K562 (cell line): ENCODE results near the gene AP1M2. TPM values are rescaled to one million over a fixed set of nuclear protein-coding genes. Genes with fewer than 3 reads are reported as not detected.

Source experiments
- ATAC-seq: fragments of 200-7000 bp; cut with Tn5 transposase; 3 replicates; pipeline ENCODE4 v1.9.1; 2020; ENCODE audit warnings: moderate library complexity
- BruUV-seq: library from RNA; stranded (reverse); fragments of 400-500 nt; replicated peaks from 2 replicates; lab custom pipeline; 2021; lab: Mats Ljungman, UMichigan
- CTCF ChIA-PET: fragments of 300-600 bp; formaldehyde crosslinking; extraction: SDS; loops from one replicate; lab custom pipeline; 2021; ENCODE audit warnings: low intra/inter-chr PET ratio; lab: Yijun Ruan, JAX
- POLR2A ChIA-PET: fragments of 300-600, 350-650 bp; sonication (Branson Sonifier 250); formaldehyde crosslinking; extraction: SDS; loops from one replicate; lab custom pipeline; 2021; ENCODE audit warnings: antibody characterized with exemption, inconsistent platforms; lab: Yijun Ruan, JAX
- DNase-seq, 4 experiments: peaks; one replicate each; pipeline versions ENCODE4 v3.0.0 to v3.0.0-alpha.2; 2011 to 2018; ENCODE audit warnings: low spot score in 3 of 4, mixed read lengths in 3 of 4; ENCODE audit errors: extremely low read depth in 1 of 4
- FAIRE-seq: peaks from 2 replicates; lab custom pipeline; 2011; peaks lifted over from hg19 to GRCh38; lab: Jason Lieb, UNC
- H2AFZ ChIP-seq: 2 replicates; pipeline ENCODE4 v1.6.0; 2011; ENCODE audit warnings: low read depth, low read length, control low read depth, inconsistent platforms
- H3K27ac ChIP-seq: fragments of 200-600 bp; 3 replicates; pipeline ENCODE4 v1.8.0; 2011; ENCODE audit warnings: low read depth, mild to moderate bottlenecking, control low read depth, inconsistent platforms, low read length, moderate library complexity, mixed read lengths; ENCODE audit errors: extremely low read depth
- H3K27me3 ChIP-seq, 2 experiments: fragments of 300-600 bp in 1 of 2; 2 replicates in 1 of 2; 3 replicates in 1 of 2; pipeline versions ENCODE4 v1.6.0 to v1.8.0; 2011; ENCODE audit warnings: inconsistent platforms in 2 of 2, low read length in 2 of 2, mild to moderate bottlenecking in 1 of 2, mixed read lengths in 1 of 2, moderate library complexity in 1 of 2; ENCODE audit not compliant: control insufficient read depth in 2 of 2, insufficient read depth in 2 of 2
- H3K36me3 ChIP-seq: fragments of 300-600 bp; 3 replicates; pipeline ENCODE4 v1.8.0; 2011; ENCODE audit warnings: mild to moderate bottlenecking, low read length, inconsistent platforms; ENCODE audit not compliant: control insufficient read depth, insufficient read depth
- H3K4me1 ChIP-seq, 2 experiments: fragments of 200-600 bp in 1 of 2; replicated peaks in 1 of 2; 2 replicates in 1 of 2; 3 replicates in 1 of 2; pipeline versions ENCODE4 v1.5.1 to v1.8.0; 2011; ENCODE audit warnings: inconsistent platforms in 2 of 2, low read length in 2 of 2, mild to moderate bottlenecking in 1 of 2, mixed read lengths in 1 of 2, moderate library complexity in 1 of 2; ENCODE audit not compliant: control insufficient read depth in 2 of 2, insufficient read depth in 2 of 2
- H3K4me2 ChIP-seq: 2 replicates; pipeline ENCODE4 v1.6.1; 2011; ENCODE audit warnings: low read length, control low read depth, inconsistent platforms, mixed read lengths; ENCODE audit not compliant: insufficient read depth
- H3K4me3 ChIP-seq: fragments of 200-600 bp; sonication (generic), shearing (Covaris generic); 2 replicates; pipeline ENCODE4 v1.5.1; 2016; ENCODE audit warnings: control low read depth, inconsistent platforms
- H3K79me2 ChIP-seq: fragments of 200-600 bp; 3 replicates; pipeline ENCODE4 v1.8.0; 2011; ENCODE audit warnings: low read length, inconsistent platforms; ENCODE audit not compliant: control insufficient read depth, insufficient read depth
- H3K9ac ChIP-seq, 2 experiments: 2 replicates each; pipeline versions ENCODE4 v1.6.0 to v1.6.1; 2011; ENCODE audit warnings: low read depth in 2 of 2, low read length in 2 of 2, control low read depth in 1 of 2, inconsistent platforms in 1 of 2, mild to moderate bottlenecking in 1 of 2, mixed read lengths in 1 of 2; ENCODE audit not compliant: insufficient read depth in 1 of 2
- H3K9me1 ChIP-seq: one replicate; pipeline ENCODE4 v1.6.0; 2011; ENCODE audit warnings: inconsistent platforms, mild to moderate bottlenecking, low read length, moderate library complexity; ENCODE audit not compliant: control insufficient read depth, insufficient read depth
- H3K9me3 ChIP-seq: replicated peaks from 2 replicates; pipeline ENCODE4 v1.5.1; 2011; ENCODE audit warnings: low read depth, low read length, inconsistent platforms; ENCODE audit not compliant: control insufficient read depth, insufficient read depth
- H4K20me1 ChIP-seq: replicated peaks from 2 replicates; pipeline ENCODE4 v1.6.1; 2011; ENCODE audit warnings: low read length, inconsistent platforms, mixed read lengths; ENCODE audit not compliant: control insufficient read depth, insufficient read depth
- CHD1 ChIP-seq: fragments of 200-600 bp; sonication (generic); IDR thresholded peaks from one replicate; pipeline ENCODE4 v1.6.1; 2012; ENCODE audit warnings: mild to moderate bottlenecking, moderate library complexity, low read length, inconsistent platforms
- ETS2 ChIP-seq: IDR thresholded peaks from 2 replicates; pipeline ENCODE4 v1.6.1; 2016; ENCODE audit warnings: borderline replicate concordance, missing genetic modification characterization, mild to moderate bottlenecking, moderate library complexity, missing compliant biosample characterization; ENCODE audit not compliant: poor library complexity, severe bottlenecking
- GATA2 ChIP-seq: sonication (generic); formaldehyde crosslinking; IDR thresholded peaks from 2 replicates; pipeline ENCODE4 v1.4.0; 2020; ENCODE audit warnings: mild to moderate bottlenecking, missing genetic modification reagents
- LARP7 ChIP-seq: fragments of 450-650 bp; IDR thresholded peaks from 2 replicates; pipeline ENCODE4 v1.6.1; 2016
- SMAD3 ChIP-seq: fragments of 450-650 bp; formaldehyde crosslinking; conservative IDR thresholded peaks from 2 replicates; pipeline ENCODE4 v1.4.0; 2020; ENCODE audit warnings: mild to moderate bottlenecking
- SMC3 ChIP-seq: conservative IDR thresholded peaks from 2 replicates; pipeline ENCODE4 v1.6.1; 2011; ENCODE audit warnings: low read depth, low read length, improper control_type of control experiment; ENCODE audit not compliant: insufficient read depth
- TFAP4 ChIP-seq: sonication (generic); formaldehyde crosslinking; IDR thresholded peaks from 2 replicates; pipeline ENCODE4 v1.8.0; 2022; ENCODE audit warnings: missing genetic modification reagents, mild to moderate bottlenecking, moderate library complexity, borderline replicate concordance
- WHSC1 ChIP-seq: IDR thresholded peaks from one replicate; pipeline ENCODE4 v1.6.1; 2012; ENCODE audit warnings: low read length, control low read depth, inconsistent platforms
- YBX1 ChIP-seq: fragments of 450-650 bp; IDR thresholded peaks from 2 replicates; pipeline ENCODE4 v1.7.1; 2016; ENCODE audit warnings: mild to moderate bottlenecking
- ZBTB1 ChIP-seq: sonication (generic); formaldehyde crosslinking; IDR thresholded peaks from 2 replicates; pipeline ENCODE4 v1.8.1; 2023; ENCODE audit warnings: missing genetic modification reagents, low read depth, mild to moderate bottlenecking, borderline replicate concordance
- ZNF347 ChIP-seq: fragments of 450-650 bp; formaldehyde crosslinking; IDR thresholded peaks from 2 replicates; pipeline ENCODE4 v1.4.0; 2020; ENCODE audit warnings: low read depth, mild to moderate bottlenecking, moderate library complexity
- ZNF445 ChIP-seq: fragments of 250-450 bp; sonication (Bioruptor Pico); IDR thresholded peaks from 2 replicates; pipeline ENCODE4 v1.4.0; 2020; ENCODE audit warnings: low read depth, mild to moderate bottlenecking, moderate library complexity
- WGBS: fragments of 100-300 bp; shearing (Covaris generic); methylation state at CpG from one replicate; pipeline ENCODE4 v1.1.6; 2016; ENCODE audit warnings: low coverage, mixed read lengths; ENCODE audit not compliant: insufficient coverage; ENCODE audit errors: missing lambda C conversion rate; 5-methylcytosine and 5-hydroxymethylcytosine counted together
- in situ Hi-C: fragments of 300-500 bp; cut with MboI; formaldehyde crosslinking; loops from 4 replicates; pipeline ENCODE4 v1.15.0; 2018; ENCODE audit warnings: inconsistent platforms, mixed read lengths
- intact Hi-C: fragments of 100-400 bp; cut with micrococcal nuclease; formaldehyde crosslinking; loops from 2 replicates; pipeline ENCODE4 v1.14.2; 2022
- polyA plus RNA-seq, 8 experiments: library from polyadenylated mRNA; depleted of rRNA in 4 of 8; stranded (reverse) in 5 of 8; unstranded in 3 of 8; fragments of >200 nt; fragmentation: Nextera tagmentation in 2 of 8; fragmentation: Illumina TruSeq in 1 of 8; extraction: Ambion mirVana in 2 of 8; extraction: Trizol in 1 of 8; gene quantifications; 2 replicates each; pipeline versions ENCODE4 v1.2.1 to v1.2.3, GENCODE V29; 2011 to 2014; ENCODE audit warnings: inconsistent platforms in 1 of 8, missing spikeins in 1 of 8
- total RNA-seq, 7 experiments: library from RNA; depleted of rRNA in 6 of 7; stranded (reverse); fragments of >200 nt in 6 of 7; fragmentation: Illumina TruSeq in 2 of 7; extraction: Trizol in 2 of 7; gene quantifications; 2 replicates each; pipeline versions ENCODE4 v1.2.1 to v1.2.3, GENCODE V29; 2011 to 2021; ENCODE audit warnings: low replicate concordance in 1 of 7
- TF ChIP-seq, protein P1 (sequence below): fragments of 250-450 bp; sonication (Bioruptor Pico); IDR thresholded peaks from 2 replicates; pipeline ENCODE4 v1.5.0; 2021
- TF ChIP-seq, protein P2 (sequence below): fragments of 250-450 bp; sonication (Bioruptor Pico); IDR thresholded peaks from 2 replicates; pipeline ENCODE4 v1.5.0; 2020; ENCODE audit warnings: mild to moderate bottlenecking

Gene AP1M2
- total and polyA plus RNA-seq, 9 of the 15 experiments (the other 6 are each of a cell fraction or from before 2014, with no cell fraction given) = 0.33 to 1.4 (median 0.89) TPM; not detected in 1

DNA sequence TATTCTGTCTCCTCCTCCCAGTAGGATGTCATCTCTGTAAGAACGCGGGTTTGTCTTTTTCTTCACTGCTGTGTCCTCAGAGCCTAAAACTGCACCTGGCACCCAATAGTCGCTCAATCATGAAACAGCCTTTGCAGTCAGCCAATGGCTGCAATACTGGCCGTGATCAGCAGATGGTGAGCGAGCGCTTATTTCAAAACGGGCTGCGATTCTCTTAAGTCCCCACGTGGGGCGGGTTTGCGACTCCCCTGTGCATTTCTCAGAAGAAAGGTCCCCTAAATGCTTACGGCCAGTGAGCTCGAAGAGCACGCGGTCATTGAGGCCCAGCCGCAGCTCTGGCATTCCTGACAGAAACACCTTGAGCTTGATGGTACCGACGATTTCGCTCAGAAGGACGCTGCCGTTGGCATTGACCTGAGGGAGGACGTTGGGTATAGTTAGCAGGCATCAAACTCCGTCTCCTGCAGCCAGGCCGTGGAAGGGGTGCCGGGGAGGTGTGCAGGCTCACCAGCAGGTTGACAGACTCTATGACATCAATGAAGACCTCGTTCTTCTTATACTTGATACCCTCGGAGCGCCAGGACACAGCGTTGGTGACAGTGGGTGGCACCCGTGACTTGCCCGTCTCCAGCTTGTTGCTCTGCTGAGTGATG lies 6.0 kb downstream of the AP1M2 start:
- H3K9me3 ChIP-seq = no peaks in the 10 kb centered on the region
- no peaks in the 10 kb centered on the region for H3K27me3 ChIP-seq
- POLR2A ChIA-PET = interaction anchor here (0.6 to 1.9 kb wide), 13 partner anchors 9 to 138 kb away, joined by 3 to 9 read pairs (median 4); partner anchors contain the start of gene KEAP1
- FAIRE-seq (peak; percentile 99), DNase-seq (peak; percentile 78 to 96 (median 82)), ATAC-seq (peak; percentile 87)
- peak overlapping the region; percentile 74 for H3K4me2 ChIP-seq
- no peaks in the 10 kb centered on the region for H3K79me2 ChIP-seq
- H3K36me3 ChIP-seq = no peaks in the 10 kb centered on the region
- intact Hi-C loops (loop anchor here (1.0 to 5.0 kb wide), 3 partner anchors 39 to 118 kb away; partner anchors contain the start of gene ATG4D), in situ Hi-C loops (loop anchor here (5.0 kb wide), 2 partner anchors 61 to 116 kb away; no protein-coding TSS in a partner anchor)
- CTCF ChIA-PET = interaction anchor here (0.5 to 4.0 kb wide), 9 partner anchors 9 to 647 kb away, joined by 3 to 84 read pairs (median 5); partner anchors contain the start of gene QTRT1
- H3K4me3 ChIP-seq = no peak overlapping the region
- H2AFZ ChIP-seq = peak overlapping the region; percentile 98
- H3K9ac ChIP-seq = peak overlapping the region in 1 of 2 experiments; percentile 87; a peak in 1 of 4 replicates
- WGBS = 17% methylated on average over 31 of the region's 31 CpGs
- peaks cover 12 to 19% of the 10 kb centered on the region in 2 experiments; a peak in 4 of 5 replicates for H3K4me1 ChIP-seq
- no peak overlapping the region for H3K27ac ChIP-seq
- peaks cover 2% of the 10 kb centered on the region for H3K9me1 ChIP-seq
- BruUV-seq = no TSS peak
- H4K20me1 ChIP-seq = no peaks in the 10 kb centered on the region
- TF ChIP-seq SMC3 (peak; percentile 100), LARP7 (no peak), ZNF445 (CRISPR knock-in tag) (no peak), GATA2 (CRISPR knock-in tag) (no peak), SMAD3 (CRISPR knock-in tag) (no peak), ETS2 (tag) (no peak), ZNF347 (CRISPR knock-in tag) (no peak), TFAP4 (CRISPR knock-in tag) (peak; percentile 76; the same call in 1 of the 2 replicates), WHSC1 (no peak), CHD1 (no peak), ZBTB1 (CRISPR knock-in tag) (no peak), YBX1 (no peak)
- TF ChIP-seq, protein P1, sequence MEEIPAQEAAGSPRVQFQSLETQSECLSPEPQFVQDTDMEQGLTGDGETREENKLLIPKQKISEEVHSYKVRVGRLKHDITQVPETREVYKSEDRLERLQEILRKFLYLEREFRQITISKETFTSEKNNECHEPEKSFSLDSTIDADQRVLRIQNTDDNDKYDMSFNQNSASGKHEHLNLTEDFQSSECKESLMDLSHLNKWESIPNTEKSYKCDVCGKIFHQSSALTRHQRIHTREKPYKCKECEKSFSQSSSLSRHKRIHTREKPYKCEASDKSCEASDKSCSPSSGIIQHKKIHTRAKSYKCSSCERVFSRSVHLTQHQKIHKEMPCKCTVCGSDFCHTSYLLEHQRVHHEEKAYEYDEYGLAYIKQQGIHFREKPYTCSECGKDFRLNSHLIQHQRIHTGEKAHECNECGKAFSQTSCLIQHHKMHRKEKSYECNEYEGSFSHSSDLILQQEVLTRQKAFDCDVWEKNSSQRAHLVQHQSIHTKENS (CRISPR knock-in tag) = no peak
- TF ChIP-seq, protein P2, sequence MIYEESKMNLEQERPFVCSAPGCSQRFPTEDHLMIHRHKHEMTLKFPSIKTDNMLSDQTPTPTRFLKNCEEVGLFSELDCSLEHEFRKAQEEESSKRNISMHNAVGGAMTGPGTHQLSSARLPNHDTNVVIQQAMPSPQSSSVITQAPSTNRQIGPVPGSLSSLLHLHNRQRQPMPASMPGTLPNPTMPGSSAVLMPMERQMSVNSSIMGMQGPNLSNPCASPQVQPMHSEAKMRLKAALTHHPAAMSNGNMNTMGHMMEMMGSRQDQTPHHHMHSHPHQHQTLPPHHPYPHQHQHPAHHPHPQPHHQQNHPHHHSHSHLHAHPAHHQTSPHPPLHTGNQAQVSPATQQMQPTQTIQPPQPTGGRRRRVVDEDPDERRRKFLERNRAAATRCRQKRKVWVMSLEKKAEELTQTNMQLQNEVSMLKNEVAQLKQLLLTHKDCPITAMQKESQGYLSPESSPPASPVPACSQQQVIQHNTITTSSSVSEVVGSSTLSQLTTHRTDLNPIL (CRISPR knock-in tag) = no peak
